Measurements from ENCODE around the gene RMC1. TPM values are rescaled to one million over a fixed set of nuclear protein-coding genes. Genes with fewer than 3 reads are reported as not detected.
A peak's percentile ranks its signal among the peaks of the same experiment; 100 is the strongest.
"Not testable (repeated sequence)": the region's sequence is repeated elsewhere in the genome, so short reads cannot be mapped to it uniquely, and the experiment has no call there.

RMC1 gene
- total RNA-seq, result 13.9 TPM
- long read RNA-seq, transcript RMC1-201 (20 exons, 2,162 nt), result major isoform, 16 of 20 reads
- long read RNA-seq, partial matches to known transcripts, result 1 of 20 reads
- long read RNA-seq, other reads (novel, unspliced or antisense), result 2 of 20 reads

- DNase-seq, result peak; percentile 99
- intact Hi-C loops (cut with DNase I), result no loop called here
Observed at GRCh38 chr18:23503038-23503962, at the start of gene RMC1. TSS of gene RMC1 (plus strand) at chr18:23503511. CDS start at chr18:23503619, 108 bp downstream.

GRCh38 chr18:23453680-23454058 lies 49.6 kb upstream of the RMC1 start:
- intact Hi-C loops (cut with DNase I), result no loop called here
- ATAC-seq (ENCODE audit: poor library complexity) (peak; percentile 21), DNase-seq (no peak)

More at GRCh38 chr18:23503038-23503962, at the start of gene RMC1:
- peak; percentile 99 for ATAC-seq (ENCODE audit: poor library complexity)

- ATAC-seq (ENCODE audit: poor library complexity) (no peak), DNase-seq (no peak)
- intact Hi-C loops (cut with DNase I), result no loop called here
Observed at GRCh38 chr18:23456835-23457234, 46.5 kb upstream of the RMC1 start.

- DNase-seq, result no peak
- intact Hi-C loops (cut with DNase I), result no loop called here
- peak; percentile 24 for ATAC-seq (ENCODE audit: poor library complexity)
Observed at GRCh38 chr18:23458830-23459529, 44.3 kb upstream of the RMC1 start.

GRCh38 chr18:23459530-23459921 lies 43.8 kb upstream of the RMC1 start:
- intact Hi-C loops (cut with DNase I), result no loop called here
- DNase-seq (no peak), ATAC-seq (ENCODE audit: poor library complexity) (no peak)

GRCh38 chr18:23460285-23461273 lies 42.7 kb upstream of the RMC1 start:
- peak; percentile 49 for ATAC-seq (ENCODE audit: poor library complexity)
- intact Hi-C loops (cut with DNase I), result no loop called here
- no peak for DNase-seq

- no peak for DNase-seq
- ATAC-seq (ENCODE audit: poor library complexity), result no peak
- intact Hi-C loops (cut with DNase I), result no loop called here
Observed at GRCh38 chr18:23462876-23463275, 40.4 kb upstream of the RMC1 start.

- no peak for DNase-seq
- intact Hi-C loops (cut with DNase I), result no loop called here
- peak; percentile 43 for ATAC-seq (ENCODE audit: poor library complexity)
Observed at GRCh38 chr18:23468753-23469459, 34.4 kb upstream of the RMC1 start.

- intact Hi-C loops (cut with DNase I), result no loop called here
- DNase-seq, result no peak
- no peak for ATAC-seq (ENCODE audit: poor library complexity)
Observed at GRCh38 chr18:23470620-23471387, 32.5 kb upstream of the RMC1 start.

- DNase-seq, result no peak
- intact Hi-C loops (cut with DNase I), result no loop called here
Observed at GRCh38 chr18:23471486-23471885, 31.8 kb upstream of the RMC1 start.

GRCh38 chr18:23479829-23480505 lies 23.3 kb upstream of the RMC1 start:
- DNase-seq (no peak), ATAC-seq (ENCODE audit: poor library complexity) (peak; percentile 41)
- intact Hi-C loops (cut with DNase I), result no loop called here

More at GRCh38 chr18:23471486-23471885, 31.8 kb upstream of the RMC1 start:
- ATAC-seq (ENCODE audit: poor library complexity), result no peak

GRCh38 chr18:23484561-23485182 lies 18.6 kb upstream of the RMC1 start:
- no peak for ATAC-seq (ENCODE audit: poor library complexity)
- no peak for DNase-seq
- intact Hi-C loops (cut with DNase I), result no loop called here

GRCh38 chr18:23485386-23485785 lies 17.9 kb upstream of the RMC1 start:
- DNase-seq (no peak), ATAC-seq (ENCODE audit: poor library complexity) (no peak)
- intact Hi-C loops (cut with DNase I), result no loop called here

- no peak for ATAC-seq (ENCODE audit: poor library complexity)
- no peak for DNase-seq
- intact Hi-C loops (cut with DNase I), result no loop called here
Observed at GRCh38 chr18:23487738-23488570, 15.4 kb upstream of the RMC1 start.

GRCh38 chr18:23489586-23489985 lies 13.7 kb upstream of the RMC1 start:
- ATAC-seq (ENCODE audit: poor library complexity); intact Hi-C loops (cut with DNase I); DNase-seq: not testable (repeated sequence)
